Spleen (tissue), 7 donors: ENCODE data around the gene KIAA0825.

Experiments
- POLR2A ChIP-seq, 3 donors: fragments of 450-650 bp; IDR thresholded peaks; one replicate each; pipeline ENCODE4 v1.5.1; 2017; ENCODE audit warnings: antibody characterized with exemption in 3 of 3, mild to moderate bottlenecking in 1 of 3
- POLR2AphosphoS5 ChIP-seq, 3 donors: sonication (generic); formaldehyde crosslinking; IDR thresholded peaks; one replicate each; pipeline ENCODE4 v1.5.1; 2017; ENCODE audit warnings: antibody characterized with exemption in 3 of 3
- TF ChIP-seq, protein P1 (sequence below), 11 experiments: fragments of 200-600 bp in 7 of 11; fragments of 450-650 bp in 4 of 11; sonication (generic) in 4 of 11; IDR thresholded peaks in 8 of 11; conservative IDR thresholded peaks in 3 of 11; 1 replicate in 7 of 11; 2 replicates in 4 of 11; pipeline versions ENCODE4 v1.4.0 to v1.8.0; 2016 to 2021; ENCODE audit warnings: antibody characterized with exemption in 11 of 11, inconsistent platforms in 4 of 11, mild to moderate bottlenecking in 1 of 11
- donor health status: DM: no; HTN: no; CAD: no; lungs with moderate emphysema.
- donor health status: DM: no; HTN: no; CAD: no.
- donor health status: DM: no; HTN: no; CAD: no.

DNA sequence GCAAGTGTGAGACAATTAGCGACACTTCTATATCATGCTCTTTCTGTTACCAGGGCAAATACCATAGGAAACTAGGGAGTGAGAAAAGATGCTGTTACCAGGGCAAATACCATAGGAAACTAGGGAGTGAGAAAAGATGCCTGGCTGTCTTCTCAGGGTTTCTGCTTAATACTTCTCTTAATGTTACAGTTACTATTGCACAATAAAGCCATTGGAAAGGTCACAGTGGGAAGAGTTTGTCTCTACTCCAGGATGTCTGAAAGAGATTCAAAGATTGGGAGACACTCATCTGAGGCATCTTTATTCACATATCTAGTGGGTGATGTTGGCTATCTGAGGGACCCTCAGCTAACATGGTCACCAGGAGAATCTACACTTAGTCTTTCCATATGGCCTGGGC is 445.3 kb downstream of the KIAA0825 start:
- TF ChIP-seq, protein P1, sequence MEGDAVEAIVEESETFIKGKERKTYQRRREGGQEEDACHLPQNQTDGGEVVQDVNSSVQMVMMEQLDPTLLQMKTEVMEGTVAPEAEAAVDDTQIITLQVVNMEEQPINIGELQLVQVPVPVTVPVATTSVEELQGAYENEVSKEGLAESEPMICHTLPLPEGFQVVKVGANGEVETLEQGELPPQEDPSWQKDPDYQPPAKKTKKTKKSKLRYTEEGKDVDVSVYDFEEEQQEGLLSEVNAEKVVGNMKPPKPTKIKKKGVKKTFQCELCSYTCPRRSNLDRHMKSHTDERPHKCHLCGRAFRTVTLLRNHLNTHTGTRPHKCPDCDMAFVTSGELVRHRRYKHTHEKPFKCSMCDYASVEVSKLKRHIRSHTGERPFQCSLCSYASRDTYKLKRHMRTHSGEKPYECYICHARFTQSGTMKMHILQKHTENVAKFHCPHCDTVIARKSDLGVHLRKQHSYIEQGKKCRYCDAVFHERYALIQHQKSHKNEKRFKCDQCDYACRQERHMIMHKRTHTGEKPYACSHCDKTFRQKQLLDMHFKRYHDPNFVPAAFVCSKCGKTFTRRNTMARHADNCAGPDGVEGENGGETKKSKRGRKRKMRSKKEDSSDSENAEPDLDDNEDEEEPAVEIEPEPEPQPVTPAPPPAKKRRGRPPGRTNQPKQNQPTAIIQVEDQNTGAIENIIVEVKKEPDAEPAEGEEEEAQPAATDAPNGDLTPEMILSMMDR (IDR thresholded peaks at IDR 0.05 in 8 of 11, conservative IDR thresholded peaks at IDR 0.05 in 3 of 11) = no peak
- TF ChIP-seq POLR2A (IDR thresholded peaks at IDR 0.05) (no peak), POLR2AphosphoS5 (IDR thresholded peaks at IDR 0.05) (no peak)
